Vagina (tissue), 2 donors: ENCODE results near the gene RHCG. TPM values are rescaled to one million over a fixed set of nuclear protein-coding genes. Genes with fewer than 3 reads are reported as not detected.

Experiments
- DNase-seq, 2 donors: peaks; one replicate each; pipeline ENCODE4 v3.0.0-alpha.2; 2017; ENCODE audit errors: extremely low spot score in 2 of 2
- H3K27ac ChIP-seq: fragments of 200-600 bp; sonication (generic); one replicate; pipeline ENCODE4 v1.5.1; 2019
- H3K27me3 ChIP-seq: fragments of 200-600 bp; sonication (generic); one replicate; pipeline ENCODE4 v1.5.1; 2019
- H3K36me3 ChIP-seq, 2 donors: fragments of 200-600 bp; sonication (generic); one replicate each; pipeline ENCODE4 v1.5.1; 2017 to 2019
- H3K4me1 ChIP-seq: fragments of 200-600 bp; sonication (generic); one replicate; pipeline ENCODE4 v1.5.1; 2019
- H3K4me3 ChIP-seq, 2 donors: fragments of 200-600 bp; sonication (generic); 1 replicate in 1 of 2; 2 replicates in 1 of 2; pipeline ENCODE4 v1.5.1; 2016 to 2019
- H3K9me3 ChIP-seq: fragments of 200-600 bp; sonication (generic); one replicate; pipeline ENCODE4 v1.5.1; 2019
- POLR2A ChIP-seq, 2 donors: fragments of 450-650 bp; IDR thresholded peaks; one replicate each; pipeline ENCODE4 v1.6.1; 2017; ENCODE audit warnings: antibody characterized with exemption in 2 of 2, mild to moderate bottlenecking in 2 of 2, moderate library complexity in 2 of 2
- POLR2AphosphoS5 ChIP-seq, 2 donors: sonication (generic); formaldehyde crosslinking; IDR thresholded peaks; one replicate each; pipeline ENCODE4 v1.9.0; 2017; ENCODE audit warnings: antibody characterized with exemption in 2 of 2, mild to moderate bottlenecking in 2 of 2, low read depth in 1 of 2; ENCODE audit not compliant: insufficient read depth in 1 of 2
- intact Hi-C: fragments of 100-400 bp; cut with DNase I; formaldehyde crosslinking; loops from one replicate; pipeline ENCODE4 v1.15.1; 2023
- total RNA-seq: library from RNA; depleted of rRNA; stranded (reverse); fragments of >200 nt; gene quantifications from one replicate; pipeline ENCODE4 v1.2.3, GENCODE V29; 2016
- TF ChIP-seq, protein P1 (sequence below), 3 experiments: fragments of 450-650 bp in 2 of 3; fragments of 200-600 bp in 1 of 3; sonication (generic) in 1 of 3; IDR thresholded peaks; one replicate each; pipeline ENCODE4 v1.5.1; 2017 to 2019; ENCODE audit warnings: antibody characterized with exemption in 3 of 3, mild to moderate bottlenecking in 2 of 3, moderate library complexity in 2 of 3

RHCG gene
- total RNA-seq, 1 donor from 2014 or later: 1,938 TPM

DNA sequence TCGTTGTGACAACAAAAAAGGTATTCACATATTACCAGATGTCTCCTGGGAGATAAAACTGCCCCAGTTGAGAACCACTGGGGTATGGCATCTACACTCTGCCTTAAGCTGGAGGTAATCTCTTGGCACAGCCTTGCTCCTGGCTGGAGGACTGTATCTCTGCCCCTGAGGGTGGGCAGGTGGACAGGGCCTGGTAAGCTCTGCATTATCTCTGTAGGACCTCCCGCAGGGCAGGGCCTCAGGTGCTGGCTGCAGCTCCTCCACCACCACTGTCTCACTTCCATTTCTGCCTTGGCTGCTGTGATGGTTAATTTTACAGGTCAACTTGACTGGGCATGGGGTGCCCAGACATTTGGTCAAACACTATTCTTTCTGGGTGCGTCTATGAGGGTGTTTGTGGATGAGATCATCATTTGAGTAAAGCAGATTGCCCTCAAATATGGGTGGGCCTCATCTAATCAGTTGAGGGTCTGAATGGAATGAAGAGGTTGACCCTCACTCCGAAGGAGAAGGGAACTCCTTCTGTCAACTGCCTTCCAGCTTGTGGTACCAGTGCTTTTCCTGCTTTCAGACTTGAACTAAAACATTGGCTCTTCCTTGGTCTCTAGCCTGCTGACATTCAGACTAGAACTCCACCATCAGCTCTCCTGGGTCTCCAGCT is 9.8 kb upstream of the RHCG start:
- Histone ChIP-seq H3K9me3 (no peaks in the 10 kb centered on the region), H3K27me3 (no peaks in the 10 kb centered on the region), H3K4me1 (peaks cover 5% of the 10 kb centered on the region), H3K27ac (no peak overlapping the region), H3K36me3 (no peaks in the 10 kb centered on the region), H3K4me3 (no peak overlapping the region)
- intact Hi-C loops: no loop called here
- TF ChIP-seq POLR2A (IDR thresholded peaks at IDR 0.05): no peak
- no peak for TF ChIP-seq POLR2AphosphoS5 (IDR thresholded peaks at IDR 0.05; ENCODE audit: insufficient read depth in 1 of 2, low read depth in 1 of 2)
- TF ChIP-seq, protein P1, sequence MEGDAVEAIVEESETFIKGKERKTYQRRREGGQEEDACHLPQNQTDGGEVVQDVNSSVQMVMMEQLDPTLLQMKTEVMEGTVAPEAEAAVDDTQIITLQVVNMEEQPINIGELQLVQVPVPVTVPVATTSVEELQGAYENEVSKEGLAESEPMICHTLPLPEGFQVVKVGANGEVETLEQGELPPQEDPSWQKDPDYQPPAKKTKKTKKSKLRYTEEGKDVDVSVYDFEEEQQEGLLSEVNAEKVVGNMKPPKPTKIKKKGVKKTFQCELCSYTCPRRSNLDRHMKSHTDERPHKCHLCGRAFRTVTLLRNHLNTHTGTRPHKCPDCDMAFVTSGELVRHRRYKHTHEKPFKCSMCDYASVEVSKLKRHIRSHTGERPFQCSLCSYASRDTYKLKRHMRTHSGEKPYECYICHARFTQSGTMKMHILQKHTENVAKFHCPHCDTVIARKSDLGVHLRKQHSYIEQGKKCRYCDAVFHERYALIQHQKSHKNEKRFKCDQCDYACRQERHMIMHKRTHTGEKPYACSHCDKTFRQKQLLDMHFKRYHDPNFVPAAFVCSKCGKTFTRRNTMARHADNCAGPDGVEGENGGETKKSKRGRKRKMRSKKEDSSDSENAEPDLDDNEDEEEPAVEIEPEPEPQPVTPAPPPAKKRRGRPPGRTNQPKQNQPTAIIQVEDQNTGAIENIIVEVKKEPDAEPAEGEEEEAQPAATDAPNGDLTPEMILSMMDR (IDR thresholded peaks at IDR 0.05): no peak
- DNase-seq: peak; percentile 32 to 72

DNA sequence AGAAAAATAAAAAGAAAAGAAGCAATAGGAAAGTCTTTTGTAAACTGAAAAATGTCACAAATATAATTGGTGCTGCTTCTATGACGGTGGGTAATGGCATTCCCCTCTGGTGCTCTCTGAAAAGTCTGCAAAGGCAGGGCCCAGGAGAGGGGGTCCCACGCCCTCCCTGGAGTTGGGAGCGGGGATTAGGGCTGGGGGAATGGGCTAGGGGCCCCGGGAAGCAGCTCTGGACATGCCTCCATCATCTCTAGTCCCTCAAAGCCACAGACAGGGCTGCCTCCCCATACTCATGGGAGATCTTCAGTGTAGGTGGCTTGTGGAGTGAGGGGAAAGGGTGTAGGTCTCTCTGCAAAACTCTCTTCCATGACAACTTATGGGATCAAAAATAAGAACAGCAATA is 7.8 kb upstream of the RHCG start:
- H3K36me3 ChIP-seq: no peaks in the 10 kb centered on the region
- peak overlapping the region; percentile 33 for H3K27ac ChIP-seq
- H3K4me3 ChIP-seq: no peak overlapping the region
- H3K27me3 ChIP-seq: no peaks in the 10 kb centered on the region
- H3K9me3 ChIP-seq: no peaks in the 10 kb centered on the region
- TF ChIP-seq, protein P1 (IDR thresholded peaks at IDR 0.05): no peak
- TF ChIP-seq POLR2A (IDR thresholded peaks at IDR 0.05) (no peak), POLR2AphosphoS5 (IDR thresholded peaks at IDR 0.05; ENCODE audit: insufficient read depth in 1 of 2, low read depth in 1 of 2) (no peak)
- peak in 1 of 2 donors; percentile 28 for DNase-seq
- intact Hi-C loops: no loop called here
- H3K4me1 ChIP-seq: peaks cover 7% of the 10 kb centered on the region

DNA sequence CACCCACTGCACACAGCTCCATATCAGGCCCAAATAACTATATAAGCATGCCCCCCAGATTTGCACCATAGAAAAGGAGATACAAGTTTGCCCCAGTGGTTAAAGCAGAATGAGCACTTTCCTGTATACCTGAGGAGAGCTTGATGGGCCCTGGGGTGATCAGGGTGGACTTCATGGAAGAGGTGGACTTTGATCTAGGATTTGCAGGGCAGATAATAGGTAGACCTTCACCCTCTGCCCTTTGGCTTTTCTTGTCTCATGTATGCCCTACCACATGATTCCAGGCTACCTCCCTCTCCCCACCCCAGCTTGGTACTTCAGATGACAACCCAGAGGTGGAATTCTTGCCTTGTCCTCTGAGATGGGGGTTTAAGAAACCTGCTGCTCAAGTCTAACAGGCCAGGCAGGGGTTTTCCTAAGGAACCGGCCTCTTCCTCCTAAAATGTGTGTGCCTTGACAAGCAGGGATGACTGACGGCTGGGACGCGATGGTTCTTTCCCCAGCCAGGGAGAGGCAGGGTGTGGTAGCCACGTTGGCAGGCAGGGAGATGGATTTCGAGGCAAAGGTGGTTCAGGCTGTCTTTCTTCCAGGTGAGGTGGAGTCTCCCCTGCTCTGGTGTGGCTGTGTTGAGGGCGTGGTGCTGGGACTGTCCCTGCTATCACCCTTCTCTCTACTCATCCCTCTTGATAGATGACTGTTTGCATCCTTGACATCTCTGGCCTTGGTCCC is 6.6 kb upstream of the RHCG start:
- TF ChIP-seq POLR2A (IDR thresholded peaks at IDR 0.05) (no peak), POLR2AphosphoS5 (IDR thresholded peaks at IDR 0.05; ENCODE audit: insufficient read depth in 1 of 2, low read depth in 1 of 2) (peak; percentile 40 to 55)
- TF ChIP-seq, protein P1 (IDR thresholded peaks at IDR 0.05): no peak
- no peaks in the 10 kb centered on the region for H3K27me3 ChIP-seq
- intact Hi-C loops: no loop called here
- H3K9me3 ChIP-seq: no peaks in the 10 kb centered on the region
- peaks cover 14% of the 10 kb centered on the region for H3K4me1 ChIP-seq
- DNase-seq: peak in 1 of 2 donors; percentile 96
- no peaks in the 10 kb centered on the region for H3K36me3 ChIP-seq
- peak overlapping the region; percentile 59 for H3K27ac ChIP-seq
- H3K4me3 ChIP-seq: no peak overlapping the region

DNA sequence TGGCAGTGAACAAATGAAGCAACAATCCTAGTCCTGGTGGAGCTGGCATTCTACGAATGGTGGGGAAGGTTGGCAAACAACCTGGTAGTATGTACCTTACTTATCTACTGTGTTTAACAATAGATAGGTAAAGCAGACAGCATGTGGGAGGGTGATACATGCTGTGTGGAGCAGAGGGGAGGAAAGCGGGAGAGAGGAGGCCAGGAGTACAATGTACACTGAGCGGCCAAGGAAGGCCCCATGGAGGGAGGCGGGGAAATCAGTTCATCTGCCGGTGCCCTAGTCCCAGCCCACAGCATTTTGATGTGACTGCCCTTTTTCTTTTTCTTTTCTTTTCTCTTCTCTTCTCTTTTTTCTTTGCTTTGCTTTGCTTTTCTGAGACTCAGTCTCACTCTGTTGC is 5.3 kb upstream of the RHCG start:
- DNase-seq: no peak
- no peak overlapping the region for H3K4me3 ChIP-seq
- peak overlapping the region; percentile 59 for H3K27ac ChIP-seq

More for the DNA sequence above, 5.3 kb upstream of the RHCG start:
- H3K36me3 ChIP-seq: no peaks in the 10 kb centered on the region
- H3K27me3 ChIP-seq: peaks cover under 1% of the 10 kb centered on the region
- H3K4me1 ChIP-seq: peaks cover 14% of the 10 kb centered on the region
- TF ChIP-seq, protein P1 (IDR thresholded peaks at IDR 0.05): no peak
- no peak for TF ChIP-seq POLR2AphosphoS5 (IDR thresholded peaks at IDR 0.05; ENCODE audit: insufficient read depth in 1 of 2, low read depth in 1 of 2)
- TF ChIP-seq POLR2A (IDR thresholded peaks at IDR 0.05): no peak
- no peaks in the 10 kb centered on the region for H3K9me3 ChIP-seq
- intact Hi-C loops: no loop called here
